WTC11 (cell line): ENCODE data around the gene ITPR2. TPM values are rescaled to one million over a fixed set of nuclear protein-coding genes. Genes with fewer than 3 reads are reported as not detected.

Experiments
- ATAC-seq: fragments of 200-7000 bp; cut with Tn5 transposase; 2 replicates; pipeline ENCODE4 v1.10.0; 2021; ENCODE audit warnings: mild to moderate bottlenecking, moderate library complexity
- CTCF ChIA-PET: fragments of 300-600 bp; sonication (Branson Sonifier 250); formaldehyde crosslinking; loops from one replicate; lab custom pipeline; 2021; ENCODE audit warnings: antibody characterized with exemption; lab: Charles Lee
- POLR2A ChIA-PET: fragments of 350-600 bp; sonication (Branson Sonifier 250); formaldehyde crosslinking; loops from one replicate; lab custom pipeline; 2021; ENCODE audit warnings: antibody characterized with exemption; lab: Charles Lee
- DNase-seq: peaks from one replicate; pipeline ENCODE4 v3.0.0; 2021; ENCODE audit warnings: low spot score
- H3K27ac Mint-ChIP-seq: 2 replicates; pipeline ENCODE4 v1.8.0; 2021; ENCODE audit warnings: mixed read lengths
- H3K27me3 Mint-ChIP-seq: 2 replicates; pipeline ENCODE4 v1.8.0; 2021; ENCODE audit warnings: low read depth, mild to moderate bottlenecking, moderate library complexity, mixed read lengths
- H3K36me3 Mint-ChIP-seq: 2 replicates; pipeline ENCODE4 v1.8.0; 2021; ENCODE audit warnings: mixed read lengths
- H3K4me1 Mint-ChIP-seq: 2 replicates; pipeline ENCODE4 v1.8.0; 2022; ENCODE audit warnings: mixed read lengths
- H3K4me3 Mint-ChIP-seq: 2 replicates; pipeline ENCODE4 v1.8.0; 2021; ENCODE audit warnings: mild to moderate bottlenecking, moderate library complexity, mixed read lengths
- H3K9me3 Mint-ChIP-seq: 2 replicates; pipeline ENCODE4 v1.8.0; 2021; ENCODE audit warnings: mixed read lengths
- E2F4 ChIP-seq: sonication (generic); formaldehyde crosslinking; IDR thresholded peaks from 2 replicates; pipeline ENCODE4 v1.8.1; 2022; ENCODE audit warnings: low read depth, mild to moderate bottlenecking, moderate library complexity, missing genetic modification reagents, borderline replicate concordance
- E2F5 ChIP-seq: sonication (generic); formaldehyde crosslinking; IDR thresholded peaks from 2 replicates; pipeline ENCODE4 v1.8.1; 2022; ENCODE audit warnings: mild to moderate bottlenecking, moderate library complexity, missing genetic modification reagents
- FOXJ3 ChIP-seq: sonication (generic); formaldehyde crosslinking; IDR thresholded peaks from 2 replicates; pipeline ENCODE4 v1.9.0; 2021; ENCODE audit warnings: missing genetic modification reagents, mild to moderate bottlenecking, borderline replicate concordance
- IRF2 ChIP-seq: sonication (generic); formaldehyde crosslinking; IDR thresholded peaks from 2 replicates; pipeline ENCODE4 v1.8.0; 2022; ENCODE audit warnings: low read depth, missing genetic modification reagents, borderline replicate concordance
- JAZF1 ChIP-seq: fragments of 250-450 bp; sonication (Bioruptor Pico); IDR thresholded peaks from 2 replicates; pipeline ENCODE4 v1.9.0; 2021; ENCODE audit warnings: moderate library complexity, mild to moderate bottlenecking, inconsistent platforms
- MXD4 ChIP-seq: fragments of 250-450 bp; sonication (Bioruptor Pico); IDR thresholded peaks from 2 replicates; pipeline ENCODE4 v1.8.0; 2021; ENCODE audit warnings: mild to moderate bottlenecking, moderate library complexity, borderline replicate concordance
- MYBL2 ChIP-seq: sonication (generic); formaldehyde crosslinking; IDR thresholded peaks from 2 replicates; pipeline ENCODE4 v1.8.1; 2023; ENCODE audit warnings: mild to moderate bottlenecking, moderate library complexity, missing genetic modification reagents
- NR3C1 ChIP-seq: sonication (generic); formaldehyde crosslinking; conservative IDR thresholded peaks from 2 replicates; pipeline ENCODE4 v1.8.1; 2023; ENCODE audit warnings: low read depth, mild to moderate bottlenecking, missing genetic modification reagents
- SOX15 ChIP-seq: fragments of 250-450 bp; sonication (Bioruptor Pico); IDR thresholded peaks from 2 replicates; pipeline ENCODE4 v1.9.0; 2021; ENCODE audit warnings: mild to moderate bottlenecking
- ZBTB21 ChIP-seq: sonication (generic); formaldehyde crosslinking; IDR thresholded peaks from 2 replicates; pipeline ENCODE4 v1.8.1; 2023; ENCODE audit warnings: mild to moderate bottlenecking, missing genetic modification reagents, borderline replicate concordance
- ZNF232 ChIP-seq: sonication (generic); formaldehyde crosslinking; IDR thresholded peaks from 2 replicates; pipeline ENCODE4 v1.8.0; 2022; ENCODE audit warnings: mild to moderate bottlenecking, missing genetic modification reagents
- ZNF317 ChIP-seq: sonication (generic); formaldehyde crosslinking; IDR thresholded peaks from 2 replicates; pipeline ENCODE4 v1.8.1; 2023; ENCODE audit warnings: low read depth, mild to moderate bottlenecking, moderate library complexity, missing genetic modification reagents, borderline replicate concordance
- ZNF396 ChIP-seq: fragments of 250-450 bp; sonication (Bioruptor Pico); IDR thresholded peaks from 2 replicates; pipeline ENCODE4 v1.8.0; 2021; ENCODE audit warnings: mild to moderate bottlenecking, moderate library complexity, borderline replicate concordance
- ZNF512 ChIP-seq: sonication (generic); formaldehyde crosslinking; IDR thresholded peaks from 2 replicates; pipeline ENCODE4 v1.8.1; 2022; ENCODE audit warnings: missing genetic modification reagents, borderline replicate concordance
- ZNF671 ChIP-seq: fragments of 250-450 bp; sonication (Bioruptor Pico); IDR thresholded peaks from 2 replicates; pipeline ENCODE4 v1.8.0; 2021; ENCODE audit warnings: mild to moderate bottlenecking
- total RNA-seq: library from RNA; stranded (reverse); gene quantifications from 3 replicates; pipeline ENCODE4 v1.2.3, GENCODE V29; 2021

Gene ITPR2
- total RNA-seq, 1 experiment from 2014 or later: 50.7 TPM

GRCh38 chr12:26469421-26470180, 363.4 kb downstream of the ITPR2 start:
- CTCF ChIA-PET: no interaction called here
- TF ChIP-seq SOX15 (CRISPR knock-in tag): no peak
- no peak for TF ChIP-seq JAZF1 (CRISPR knock-in tag)
- no peak for TF ChIP-seq ZNF671 (CRISPR knock-in tag)
- no peak for TF ChIP-seq E2F4 (CRISPR knock-in tag)
- TF ChIP-seq MXD4: no peak
- no peak for TF ChIP-seq ZBTB21 (CRISPR knock-in tag)
- no peak for TF ChIP-seq ZNF396 (CRISPR knock-in tag)
- no peak for TF ChIP-seq NR3C1 (CRISPR knock-in tag)
- no peak for TF ChIP-seq ZNF317 (CRISPR knock-in tag)

GRCh38 chr12:26467351-26467750, 365.6 kb downstream of the ITPR2 start:
- Mint-ChIP-seq H3K36me3 (peaks cover 12% of the 10 kb centered on the region), H3K9me3 (peaks cover 5% of the 10 kb centered on the region; the same call in 1 of the 2 replicates)

More at GRCh38 chr12:26469421-26470180, 363.4 kb downstream of the ITPR2 start:
- ATAC-seq: no peak
- DNase-seq: no peak
- Mint-ChIP-seq H3K27me3 (no peaks in the 10 kb centered on the region), H3K4me1 (peaks cover 32% of the 10 kb centered on the region), H3K9me3 (peaks cover 4% of the 10 kb centered on the region; the same call in 1 of the 2 replicates), H3K27ac (peak overlapping the region; percentile 38), H3K36me3 (peaks cover 8% of the 10 kb centered on the region), H3K4me3 (no peak overlapping the region)
- POLR2A ChIA-PET: no interaction called here

GRCh38 chr12:26466726-26467125, 366.3 kb downstream of the ITPR2 start:
- POLR2A ChIA-PET: no interaction called here
- CTCF ChIA-PET: interaction anchor here (0.8 to 2.2 kb wide), 4 partner anchors 34 to 241 kb away, joined by 3 to 13 read pairs (median 3); no protein-coding TSS in a partner anchor

More at GRCh38 chr12:26467351-26467750, 365.6 kb downstream of the ITPR2 start:
- ATAC-seq (no peak), DNase-seq (no peak)
- Mint-ChIP-seq H3K4me1 (peaks cover 32% of the 10 kb centered on the region), H3K27me3 (no peaks in the 10 kb centered on the region), H3K27ac (no peak overlapping the region), H3K4me3 (no peak overlapping the region)
- POLR2A ChIA-PET: no interaction called here
- TF ChIP-seq IRF2 (CRISPR knock-in tag): no peak
- no peak for TF ChIP-seq ZNF232 (CRISPR knock-in tag)
- CTCF ChIA-PET: interaction anchor here (1.6 to 2.2 kb wide), 2 partner anchors 147 to 242 kb away, joined by 3 to 13 read pairs; no protein-coding TSS in a partner anchor

More at GRCh38 chr12:26466726-26467125, 366.3 kb downstream of the ITPR2 start:
- no peaks in the 10 kb centered on the region for H3K27me3 Mint-ChIP-seq
- no peak for ATAC-seq
- no peak for TF ChIP-seq MYBL2 (CRISPR knock-in tag)
- no peak for TF ChIP-seq ZNF512 (CRISPR knock-in tag)
- no peak for TF ChIP-seq E2F5
- TF ChIP-seq FOXJ3 (CRISPR knock-in tag): no peak
- TF ChIP-seq, all 79 proteins: peak for 0
- Mint-ChIP-seq H3K27ac (no peak overlapping the region), H3K4me3 (no peak overlapping the region), H3K9me3 (peaks cover 5% of the 10 kb centered on the region; the same call in 1 of the 2 replicates), H3K4me1 (peaks cover 32% of the 10 kb centered on the region), H3K36me3 (peaks cover 12% of the 10 kb centered on the region)
- DNase-seq: no peak
